ENCODE measurements around the gene PDAP1. TPM values are rescaled to one million over a fixed set of nuclear protein-coding genes. Genes with fewer than 3 reads are reported as not detected.

The PDAP1 gene
- total and polyA plus RNA-seq, 9 of the 15 experiments (the other 6 are each of a cell fraction or from before 2014, with no cell fraction given): 10.2 to 315 (median 129) TPM

GRCh38 chr7:99374111-99375064 lies 34.0 kb downstream of the PDAP1 start, which contains the start of gene ARPC1B (continued):
- TF ChIP-seq ZNF75A (CRISPR knock-in tag; IDR thresholded peaks at IDR 0.05) (no peak), CREM (IDR thresholded peaks at IDR 0.05; ENCODE audit: low read depth) (peak; percentile 42; the same call in 1 of the 2 replicates), ZNF408 (CRISPR knock-in tag; IDR thresholded peaks at IDR 0.05; ENCODE audit: low read depth) (no peak), CCAR2 (IDR thresholded peaks at IDR 0.05; ENCODE audit: low read depth, low read length) (no peak), TEAD2 (tag; IDR thresholded peaks at IDR 0.05) (no peak), MCM7 (IDR thresholded peaks at IDR 0.05) (no peak), SAP30 (IDR thresholded peaks at IDR 0.05; ENCODE audit: borderline replicate concordance, insufficient read depth, low read depth, low read length, poor library complexity, severe bottlenecking) (peak; percentile 72), ZNF696 (CRISPR knock-in tag; conservative IDR thresholded peaks at IDR 0.05) (no peak), POLR2G (IDR thresholded peaks at IDR 0.05; ENCODE audit: low read depth, low read length) (peak; percentile 81), SRSF7 (optimal IDR thresholded peaks at IDR 0.05; ENCODE audit: low read depth, low read length) (no peak), SMC3 (conservative IDR thresholded peaks at IDR 0.05; ENCODE audit: insufficient read depth, low read depth, low read length) (no peak), KDM2B (CRISPR knock-in tag; IDR thresholded peaks at IDR 0.05) (no peak), ZNF133 (CRISPR knock-in tag; IDR thresholded peaks at IDR 0.05) (no peak), RFX5 (IDR thresholded peaks at IDR 0.05; ENCODE audit: low read depth, low read length) (no peak), ZNF551 (CRISPR knock-in tag; IDR thresholded peaks at IDR 0.05) (no peak), E4F1 (CRISPR knock-in tag; IDR thresholded peaks at IDR 0.05; ENCODE audit: borderline replicate concordance) (no peak), ZNF253 (CRISPR knock-in tag; conservative IDR thresholded peaks at IDR 0.05) (no peak), RERE (CRISPR knock-in tag; IDR thresholded peaks at IDR 0.05; ENCODE audit: borderline replicate concordance) (no peak)

Data from K562 (cell line).